Middle frontal gyrus (tissue), 1 donor: ENCODE data around the gene PHF2.

ENCODE experiments used
- DNase-seq: peaks from one replicate; pipeline ENCODE4 v3.0.0-alpha.2; 2015; ENCODE audit warnings: low spot score; ENCODE audit errors: extremely low spot score

Gene PHF2

GRCh38 chr9:93676310-93677047 is 100.1 kb downstream of the PHF2 start:
- no peak for DNase-seq

GRCh38 chr9:93677048-93677571 is 100.7 kb downstream of the PHF2 start:
- DNase-seq: no peak

GRCh38 chr9:93677641-93678136 is 101.3 kb downstream of the PHF2 start:
- no peak for DNase-seq

- no peak for DNase-seq
Observed at GRCh38 chr9:93678199-93679019, 102.0 kb downstream of the PHF2 start.

DNA sequence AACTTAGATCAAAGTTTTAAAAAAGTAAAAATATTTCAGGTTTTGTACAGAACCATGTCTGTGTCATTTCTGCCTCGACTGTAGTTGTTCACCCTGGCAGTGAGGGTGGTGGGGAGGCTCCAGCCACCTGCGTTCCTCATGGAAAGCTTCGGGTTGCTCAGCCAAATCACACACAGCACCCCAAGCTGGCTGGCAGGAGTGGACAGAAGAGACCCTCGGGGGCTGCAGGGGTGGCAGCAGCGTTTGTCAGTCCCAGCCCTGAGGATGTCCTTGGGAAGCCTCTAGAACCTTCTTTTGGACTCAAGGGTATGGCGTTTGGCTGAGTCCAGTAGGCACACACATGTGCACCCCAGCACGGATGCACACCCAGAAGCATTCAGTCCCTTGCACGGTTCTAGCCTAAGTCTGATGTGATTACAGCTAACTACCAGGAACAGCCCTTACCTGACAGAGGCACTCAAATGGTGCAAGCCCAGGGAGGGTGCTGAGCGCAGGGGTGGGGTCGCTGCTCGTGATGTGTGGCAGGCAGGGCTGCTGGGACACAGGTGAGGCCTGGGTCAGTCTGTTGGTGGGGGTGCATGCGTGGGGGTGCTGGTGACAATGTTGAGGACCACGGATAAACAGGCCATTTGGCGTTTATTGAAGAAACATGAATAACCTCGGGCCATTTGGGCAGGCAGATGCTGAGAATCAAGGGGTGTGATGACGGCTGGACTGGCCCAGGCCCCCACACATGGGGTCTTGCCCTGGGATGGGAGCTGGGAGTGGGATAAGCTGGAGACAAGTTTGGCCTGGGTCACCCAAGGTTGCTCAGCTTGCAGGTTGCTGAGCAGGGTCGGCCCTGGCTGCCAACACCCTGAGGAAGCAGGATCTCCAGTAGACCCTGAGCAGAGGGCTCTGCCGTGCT is 103.4 kb downstream of the PHF2 start:
- DNase-seq: no peak

DNA sequence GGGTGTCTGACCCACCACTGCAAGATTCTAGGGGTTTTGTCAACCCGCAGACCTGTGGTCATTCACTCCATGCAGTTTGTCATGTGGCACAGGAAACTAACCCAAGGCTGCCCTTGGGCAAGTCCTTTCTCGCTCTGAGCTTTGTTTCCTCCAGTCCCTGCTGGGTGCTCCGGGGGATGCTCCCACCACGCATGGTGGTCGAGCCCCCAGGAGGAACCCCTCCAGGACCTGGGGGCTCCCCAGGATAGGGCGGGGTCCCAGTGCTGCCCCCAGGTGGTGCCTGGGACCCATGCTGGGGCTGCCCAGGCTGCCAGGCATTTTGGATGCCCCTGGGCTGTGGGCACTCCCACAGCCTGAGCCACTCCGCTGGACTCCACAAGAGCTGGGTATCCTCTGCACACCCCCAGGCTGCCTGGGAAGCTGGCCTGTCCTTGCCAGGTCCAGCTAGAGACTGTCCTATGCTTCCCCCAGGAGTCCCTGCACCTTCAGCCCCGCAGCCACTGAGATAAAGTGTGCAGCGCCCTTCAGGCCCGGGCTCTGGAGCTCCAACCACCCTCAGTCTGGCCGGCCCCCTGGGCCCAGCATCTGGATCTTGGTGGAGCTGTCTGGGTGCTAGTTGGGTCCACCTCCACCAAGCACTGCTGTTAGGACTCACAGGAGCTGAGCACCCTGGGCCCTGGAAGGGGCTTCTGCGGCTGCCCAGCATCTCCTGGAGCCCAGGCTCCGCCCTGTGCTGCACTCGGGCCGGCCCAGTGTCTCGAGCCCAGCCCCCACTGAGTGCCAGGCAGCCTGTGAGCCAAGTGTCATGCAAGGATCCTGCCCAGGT is 104.3 kb downstream of the PHF2 start:
- no peak for DNase-seq

DNA sequence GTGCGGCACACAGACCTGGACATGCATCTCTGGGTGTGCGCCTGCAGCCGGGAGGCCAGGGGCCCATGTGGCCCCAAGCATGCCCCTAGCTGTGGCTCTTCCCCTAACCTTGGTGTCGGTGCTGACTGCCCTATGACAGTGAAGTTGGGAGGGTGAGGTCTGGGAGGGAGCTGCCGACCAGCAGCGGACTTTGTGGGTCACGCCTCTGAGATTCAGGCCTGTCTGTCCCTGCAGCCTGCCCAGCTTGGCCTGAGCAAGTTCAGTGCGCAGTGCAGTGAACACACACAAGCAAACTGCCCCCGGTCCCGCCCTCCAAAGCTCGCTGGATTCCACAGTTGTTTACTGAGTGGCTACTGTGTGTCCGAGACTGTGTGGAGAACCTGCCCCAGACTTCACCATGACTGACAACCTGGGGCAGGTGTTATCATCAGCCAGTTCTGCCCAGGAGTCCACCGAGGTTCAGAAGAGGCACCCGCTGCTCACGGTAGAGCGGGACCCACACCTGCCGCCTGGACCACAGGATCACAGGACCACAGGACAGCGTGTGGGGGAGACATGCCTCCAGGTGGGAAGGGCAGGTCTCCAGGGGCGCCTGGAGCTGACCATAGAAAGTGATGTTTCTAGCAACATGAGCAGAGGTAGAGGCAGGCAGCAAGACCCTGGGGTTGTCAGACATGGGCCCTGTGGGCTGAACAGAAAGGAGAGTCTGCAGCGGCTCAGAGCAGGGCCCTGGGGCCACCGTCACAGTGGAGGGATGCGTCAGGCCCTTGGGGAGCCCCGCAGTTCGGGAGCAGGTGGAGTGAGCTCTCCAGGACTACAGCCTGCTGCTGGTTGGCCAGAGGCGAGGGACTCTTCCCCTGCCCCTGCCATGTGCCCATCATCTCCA is 105.1 kb downstream of the PHF2 start:
- DNase-seq: no peak

- DNase-seq: no peak
Observed at GRCh38 chr9:93682155-93682968, 106.0 kb downstream of the PHF2 start.

GRCh38 chr9:93683331-93684134 is 107.1 kb downstream of the PHF2 start:
- no peak for DNase-seq

DNA sequence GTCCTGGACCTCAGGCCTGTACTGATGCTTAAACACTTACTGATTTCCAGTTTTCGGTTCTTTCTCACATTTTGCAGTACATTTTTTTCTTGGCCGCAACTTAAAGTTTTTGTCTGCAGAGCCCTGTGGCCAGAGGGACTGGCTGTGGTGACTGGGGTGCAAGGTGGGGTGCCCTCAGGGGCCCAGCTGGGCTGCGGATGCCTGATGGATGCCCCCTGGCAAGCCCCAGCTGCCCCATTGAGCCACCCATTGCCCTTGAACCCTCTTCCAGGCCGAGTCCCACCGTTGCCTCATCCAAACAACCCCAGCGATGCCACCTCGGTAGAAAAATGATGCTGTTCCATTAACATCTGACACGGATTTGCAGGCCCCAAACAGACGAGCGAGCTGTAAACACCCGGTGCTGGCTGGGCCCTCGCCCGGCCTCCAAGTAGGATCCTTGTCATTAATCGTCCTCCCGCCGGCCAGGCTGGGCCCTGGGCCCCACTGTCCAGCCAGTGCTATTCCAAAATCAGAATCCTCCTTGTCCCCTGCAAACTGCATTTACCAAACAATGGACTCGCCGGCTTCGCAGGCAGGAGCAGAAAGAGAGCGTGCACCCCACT is 107.9 kb downstream of the PHF2 start:
- DNase-seq: no peak

- DNase-seq: no peak
Observed at GRCh38 chr9:93684806-93685543, 108.6 kb downstream of the PHF2 start.

DNA sequence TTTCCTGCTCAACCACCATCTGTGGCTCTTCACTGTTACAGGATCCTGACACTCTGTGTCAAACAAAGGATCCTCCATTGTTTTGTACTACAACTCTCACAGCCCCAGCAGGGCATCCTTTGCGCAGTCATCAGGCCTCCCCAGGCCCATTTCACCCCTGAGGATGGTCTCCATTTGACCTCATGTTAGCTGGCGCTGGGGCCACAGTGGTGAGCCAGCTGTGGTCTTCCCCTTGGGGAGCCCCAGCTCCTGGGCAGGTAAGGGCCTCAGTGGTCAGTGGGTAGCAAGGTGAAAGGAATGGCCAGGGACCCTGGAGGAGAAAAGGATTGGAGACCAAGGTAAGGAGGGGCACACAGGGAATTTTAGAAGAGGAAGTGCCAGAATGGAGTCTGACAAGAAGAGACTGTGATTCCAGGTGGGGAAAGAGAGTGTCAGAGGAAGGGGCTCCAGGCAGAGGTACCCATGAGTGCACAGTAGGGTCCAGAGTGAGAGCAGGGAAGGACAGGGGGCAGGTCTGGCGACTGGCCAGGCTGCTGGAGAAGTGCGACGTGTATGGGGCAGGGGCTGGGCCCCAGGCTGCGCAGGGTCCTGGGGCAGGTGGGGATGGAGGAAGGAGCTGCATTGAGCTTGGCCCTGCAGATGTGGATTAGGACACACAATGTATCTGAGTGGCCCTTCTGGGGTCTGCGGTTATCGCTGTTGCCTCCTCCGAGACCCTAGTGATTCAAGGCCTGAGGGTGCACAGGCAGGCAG is 109.9 kb downstream of the PHF2 start:
- no peak for DNase-seq

DNA sequence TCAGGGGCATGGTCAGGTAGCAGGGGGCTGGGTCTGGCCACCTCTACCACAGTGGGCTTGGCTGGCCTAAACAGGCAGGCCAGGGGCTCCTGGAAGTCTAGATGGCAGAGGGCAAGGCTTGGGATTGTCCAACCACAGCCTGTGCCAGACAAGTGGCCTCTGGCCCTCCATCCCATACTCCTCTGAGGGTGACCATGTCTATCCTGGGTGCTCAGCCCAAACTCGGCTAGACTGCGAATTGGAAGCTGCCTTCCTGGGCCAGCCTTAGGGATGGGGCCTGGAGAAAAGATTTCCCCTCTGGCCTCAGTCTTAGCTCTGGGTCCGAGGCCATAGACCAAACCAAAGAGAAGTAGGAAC is 110.5 kb downstream of the PHF2 start:
- DNase-seq: no peak

DNA sequence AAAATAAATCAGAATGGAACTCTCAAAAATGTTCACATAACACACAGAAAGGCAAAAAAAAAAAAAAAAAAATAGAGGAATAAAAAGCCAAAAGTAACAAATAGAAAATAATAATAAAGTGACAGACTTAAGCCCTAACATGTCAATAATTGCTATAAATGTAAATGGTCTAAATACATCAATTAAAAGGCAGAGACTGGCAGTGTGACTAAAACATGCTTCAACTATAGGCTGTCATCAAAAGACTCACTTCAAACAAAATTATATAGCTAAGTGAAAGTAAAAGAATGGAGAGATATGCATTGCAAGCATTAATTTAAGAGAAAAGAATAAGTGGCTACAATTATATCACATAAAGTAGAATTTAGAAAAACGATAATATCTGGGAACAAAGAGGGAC is 114.2 kb downstream of the PHF2 start:
- no peak for DNase-seq

- DNase-seq: no peak
Observed at GRCh38 chr9:93693129-93693528, 116.7 kb downstream of the PHF2 start.
